KMS-11 (cell line): ENCODE results near the gene FLG2.

ENCODE experiments used
- H2AFZ ChIP-seq: fragments of 200-600 bp; sonication (generic); 2 replicates; pipeline ENCODE4 v1.6.1; 2016; ENCODE audit warnings: antibody characterized with exemption, mixed run types, low read depth
- H3K27ac ChIP-seq: fragments of 200-600 bp; sonication (generic); 2 replicates; pipeline ENCODE4 v1.6.1; 2016; ENCODE audit warnings: mild to moderate bottlenecking, mixed run types
- H3K27me3 ChIP-seq: fragments of 200-600 bp; sonication (generic); 2 replicates; pipeline ENCODE4 v1.6.1; 2017; ENCODE audit warnings: mild to moderate bottlenecking, low read depth, mixed run types, moderate library complexity; ENCODE audit not compliant: insufficient read depth
- H3K36me3 ChIP-seq: fragments of 200-600 bp; sonication (generic); 2 replicates; pipeline ENCODE4 v1.6.1; 2017; ENCODE audit warnings: mild to moderate bottlenecking, mixed run types; ENCODE audit not compliant: insufficient read depth
- H3K4me1 ChIP-seq: fragments of 200-600 bp; sonication (generic); 2 replicates; pipeline ENCODE4 v1.6.1; 2016; ENCODE audit warnings: mild to moderate bottlenecking, low read depth, mixed run types; ENCODE audit not compliant: poor library complexity, severe bottlenecking
- H3K4me2 ChIP-seq: fragments of 200-600 bp; sonication (generic); 2 replicates; pipeline ENCODE4 v1.7.0; 2016; ENCODE audit warnings: mild to moderate bottlenecking, mixed run types
- H3K4me3 ChIP-seq: fragments of 200-600 bp; sonication (generic); IDR thresholded peaks from 2 replicates; pipeline ENCODE4 v1.6.1; 2017; ENCODE audit warnings: low read depth, low read length, mixed read lengths; ENCODE audit not compliant: insufficient read depth
- H3K79me2 ChIP-seq: fragments of 200-600 bp; sonication (generic); 2 replicates; pipeline ENCODE4 v1.6.1; 2016; ENCODE audit warnings: low read depth, mixed run types; ENCODE audit not compliant: insufficient read depth
- H3K9ac ChIP-seq: fragments of 200-600 bp; sonication (generic); 2 replicates; pipeline ENCODE4 v1.6.1; 2016; ENCODE audit warnings: mild to moderate bottlenecking, mixed run types
- H4K20me1 ChIP-seq: fragments of 200-600 bp; sonication (generic); 2 replicates; pipeline ENCODE4 v1.6.1; 2016; ENCODE audit warnings: mild to moderate bottlenecking, mixed run types; ENCODE audit not compliant: insufficient read depth
- TF ChIP-seq, protein P1 (sequence below): fragments of 200-600 bp; sonication (generic); conservative IDR thresholded peaks from 2 replicates; pipeline ENCODE4 v1.6.1; 2017; ENCODE audit warnings: low read depth, mild to moderate bottlenecking, antibody characterized with exemption, low read length, moderate library complexity, mixed read lengths

The FLG2 gene

DNA sequence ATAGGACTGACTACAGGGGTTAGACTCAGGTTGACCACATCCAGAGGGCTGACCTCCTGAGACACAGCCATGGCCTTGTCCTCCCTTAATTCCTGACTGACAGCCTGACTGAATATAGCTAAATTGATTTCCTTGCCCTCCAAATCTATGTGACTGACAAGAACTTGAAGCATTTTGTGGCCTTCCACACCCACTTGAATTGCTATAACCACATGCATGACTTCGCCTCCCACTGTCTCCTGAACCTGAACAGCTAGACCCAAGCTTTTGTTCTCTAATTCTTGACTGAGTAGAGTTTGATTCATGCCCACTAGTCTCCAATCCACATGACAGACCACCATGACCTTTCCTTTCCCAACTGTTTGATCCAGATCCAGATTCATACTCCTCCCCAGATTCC lies 3.1 kb downstream of the FLG2 start:
- Histone ChIP-seq H3K36me3 (no peaks in the 10 kb centered on the region), H4K20me1 (no peaks in the 10 kb centered on the region), H2AFZ (no peak overlapping the region), H3K4me2 (no peak overlapping the region), H3K79me2 (no peaks in the 10 kb centered on the region), H3K27ac (no peak overlapping the region), H3K9ac (no peak overlapping the region), H3K4me1 (no peaks in the 10 kb centered on the region), H3K4me3 (no peak overlapping the region), H3K27me3 (no peaks in the 10 kb centered on the region)
- TF ChIP-seq, protein P1, sequence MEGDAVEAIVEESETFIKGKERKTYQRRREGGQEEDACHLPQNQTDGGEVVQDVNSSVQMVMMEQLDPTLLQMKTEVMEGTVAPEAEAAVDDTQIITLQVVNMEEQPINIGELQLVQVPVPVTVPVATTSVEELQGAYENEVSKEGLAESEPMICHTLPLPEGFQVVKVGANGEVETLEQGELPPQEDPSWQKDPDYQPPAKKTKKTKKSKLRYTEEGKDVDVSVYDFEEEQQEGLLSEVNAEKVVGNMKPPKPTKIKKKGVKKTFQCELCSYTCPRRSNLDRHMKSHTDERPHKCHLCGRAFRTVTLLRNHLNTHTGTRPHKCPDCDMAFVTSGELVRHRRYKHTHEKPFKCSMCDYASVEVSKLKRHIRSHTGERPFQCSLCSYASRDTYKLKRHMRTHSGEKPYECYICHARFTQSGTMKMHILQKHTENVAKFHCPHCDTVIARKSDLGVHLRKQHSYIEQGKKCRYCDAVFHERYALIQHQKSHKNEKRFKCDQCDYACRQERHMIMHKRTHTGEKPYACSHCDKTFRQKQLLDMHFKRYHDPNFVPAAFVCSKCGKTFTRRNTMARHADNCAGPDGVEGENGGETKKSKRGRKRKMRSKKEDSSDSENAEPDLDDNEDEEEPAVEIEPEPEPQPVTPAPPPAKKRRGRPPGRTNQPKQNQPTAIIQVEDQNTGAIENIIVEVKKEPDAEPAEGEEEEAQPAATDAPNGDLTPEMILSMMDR, result no peak

DNA sequence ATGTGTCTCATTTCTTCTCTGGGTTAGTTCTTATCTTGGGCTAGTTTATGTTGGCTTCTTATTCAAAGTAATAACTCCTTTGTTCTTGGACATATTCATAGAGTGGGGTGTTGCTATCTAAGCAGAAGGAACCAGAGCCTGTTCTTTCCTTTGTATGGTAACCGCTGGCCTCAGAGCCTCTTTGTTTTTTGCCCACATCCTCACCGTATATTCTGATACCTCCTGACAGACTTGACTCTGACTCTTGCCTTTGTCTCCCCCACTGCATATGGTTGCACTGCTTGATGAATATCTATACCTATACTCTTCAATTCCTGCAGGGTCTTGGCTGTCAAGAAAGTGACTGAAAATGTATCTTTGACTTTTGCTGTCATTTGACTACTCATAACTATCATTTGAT lies 10.2 kb downstream of the FLG2 start:
- Histone ChIP-seq H3K4me3 (no peak overlapping the region), H3K4me1 (peaks cover 6% of the 10 kb centered on the region), H3K79me2 (no peaks in the 10 kb centered on the region), H3K27ac (no peak overlapping the region), H3K27me3 (no peaks in the 10 kb centered on the region), H3K9ac (no peak overlapping the region), H3K4me2 (no peak overlapping the region), H2AFZ (no peak overlapping the region), H4K20me1 (no peaks in the 10 kb centered on the region), H3K36me3 (no peaks in the 10 kb centered on the region)
- TF ChIP-seq, protein P1, result no peak

DNA sequence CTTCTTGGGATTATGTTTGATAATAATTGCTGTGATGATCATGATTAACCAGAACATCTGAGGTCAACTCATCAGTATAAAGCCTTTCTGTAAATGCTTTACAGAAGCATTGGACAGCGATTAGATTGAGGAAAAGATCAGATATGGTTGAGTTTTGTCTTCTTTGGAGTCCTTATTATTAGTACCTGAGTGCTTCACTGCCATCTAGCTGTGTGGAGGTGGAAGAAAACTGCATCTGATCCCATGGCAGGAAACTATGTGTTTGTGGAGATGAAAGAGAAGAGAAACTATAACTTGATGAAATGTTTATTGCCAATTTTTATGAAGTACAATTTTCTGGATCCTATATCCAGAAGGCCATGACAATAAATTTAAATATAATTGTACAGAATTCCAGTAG lies 11.4 kb downstream of the FLG2 start:
- no peak overlapping the region; the same call in 1 of the 2 replicates for H2AFZ ChIP-seq

DNA sequence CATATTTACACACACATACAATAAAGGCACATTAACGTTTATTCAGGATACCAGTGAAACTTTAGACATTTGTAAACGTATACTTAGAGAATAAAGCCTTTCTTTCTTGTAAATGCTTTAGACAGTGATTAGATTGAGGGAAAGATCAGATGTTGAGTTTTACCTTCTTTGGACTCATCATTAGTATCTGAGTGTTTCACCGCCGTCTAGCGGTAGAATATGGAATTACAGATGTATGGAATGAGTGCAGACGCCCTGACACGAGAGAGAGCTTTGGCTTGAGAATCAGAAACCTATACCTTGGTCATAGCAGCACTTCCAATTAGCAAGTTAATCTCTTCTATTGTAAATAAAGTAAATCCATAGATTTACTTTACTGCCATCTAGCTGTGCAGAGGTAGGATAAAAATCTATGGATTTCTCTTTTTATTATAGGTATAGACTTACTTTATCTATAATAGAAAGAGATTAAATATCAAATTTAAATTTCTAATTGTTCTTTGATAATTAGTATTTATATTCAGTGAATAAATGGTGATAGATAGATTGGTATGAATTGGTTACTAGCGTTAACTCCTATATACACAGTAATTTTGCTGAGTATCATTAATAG lies 12.6 kb downstream of the FLG2 start:
- Histone ChIP-seq H4K20me1 (no peaks in the 10 kb centered on the region), H2AFZ (no peak overlapping the region), H3K4me2 (no peak overlapping the region), H3K79me2 (no peaks in the 10 kb centered on the region), H3K36me3 (no peaks in the 10 kb centered on the region), H3K27me3 (no peaks in the 10 kb centered on the region), H3K4me3 (no peak overlapping the region), H3K4me1 (peaks cover 6% of the 10 kb centered on the region), H3K27ac (no peak overlapping the region), H3K9ac (no peak overlapping the region)
- TF ChIP-seq, protein P1, result peak; percentile 100

More for the DNA sequence above, 11.4 kb downstream of the FLG2 start:
- TF ChIP-seq, protein P1, result peak; percentile 40; the same call in 1 of the 2 replicates
- no peaks in the 10 kb centered on the region for H3K36me3 ChIP-seq
- H3K27ac ChIP-seq, result no peak overlapping the region
- no peak overlapping the region for H3K4me2 ChIP-seq
- H3K4me1 ChIP-seq, result peaks cover 6% of the 10 kb centered on the region
- no peaks in the 10 kb centered on the region for H4K20me1 ChIP-seq
- no peak overlapping the region for H3K4me3 ChIP-seq
- no peak overlapping the region for H3K9ac ChIP-seq
- H3K79me2 ChIP-seq, result no peaks in the 10 kb centered on the region
- no peaks in the 10 kb centered on the region for H3K27me3 ChIP-seq
